ENCODE measurements around the gene CITED4.

Gene CITED4

DNA sequence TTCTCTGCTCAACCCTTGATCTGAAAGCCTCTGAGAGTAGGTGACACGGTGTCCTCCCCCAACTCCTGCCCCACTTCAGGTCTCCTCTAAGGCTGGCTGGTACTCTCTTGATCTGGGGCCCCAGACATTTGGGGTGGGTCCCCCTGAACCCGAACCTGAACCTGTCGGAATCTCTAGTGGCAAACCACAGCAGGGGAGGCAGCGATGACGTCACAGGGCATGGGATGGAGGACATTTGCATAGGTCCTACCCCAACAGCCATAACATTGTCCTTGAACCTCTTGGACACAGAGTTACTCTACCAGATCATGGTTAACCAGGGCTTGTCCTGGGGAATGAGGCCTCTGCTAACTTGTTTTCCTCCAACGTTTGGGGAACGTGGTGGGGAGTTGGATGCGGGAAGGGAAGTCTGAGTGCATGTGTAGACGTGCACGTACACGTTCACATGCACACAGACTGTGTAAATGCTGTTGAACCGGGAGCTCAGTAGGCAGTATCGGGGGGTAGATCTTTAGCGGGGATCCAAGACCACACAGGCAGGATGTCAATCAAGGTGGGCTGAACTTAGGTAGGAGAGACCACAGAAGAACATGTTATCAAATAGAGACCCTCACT lies 32.4 kb downstream of the CITED4 start:
- ATAC-seq, result no peak
- TF ChIP-seq ARNTL (CRISPR knock-in tag; IDR thresholded peaks at IDR 0.05; ENCODE audit: borderline replicate concordance, low read depth) (no peak), TCF4 (CRISPR knock-in tag; IDR thresholded peaks at IDR 0.05; ENCODE audit: borderline replicate concordance) (no peak), ZNF565 (CRISPR knock-in tag; conservative IDR thresholded peaks at IDR 0.05; ENCODE audit: low read depth) (no peak), OSR1 (CRISPR knock-in tag; IDR thresholded peaks at IDR 0.05) (no peak), ZNF70 (CRISPR knock-in tag; IDR thresholded peaks at IDR 0.05) (no peak), CSDC2 (CRISPR knock-in tag; IDR thresholded peaks at IDR 0.05) (no peak), ESRRG (CRISPR knock-in tag; IDR thresholded peaks at IDR 0.05) (no peak), ISL1 (CRISPR knock-in tag; IDR thresholded peaks at IDR 0.05) (no peak), PPARA (CRISPR knock-in tag; IDR thresholded peaks at IDR 0.05; ENCODE audit: borderline replicate concordance) (no peak), ZFP3 (CRISPR knock-in tag; IDR thresholded peaks at IDR 0.05) (no peak), ZFP30 (CRISPR knock-in tag; IDR thresholded peaks at IDR 0.05) (no peak), TOX (CRISPR knock-in tag; IDR thresholded peaks at IDR 0.05; ENCODE audit: borderline replicate concordance) (no peak), RARB (CRISPR knock-in tag; IDR thresholded peaks at IDR 0.05) (no peak), SNAI2 (CRISPR knock-in tag; IDR thresholded peaks at IDR 0.05) (no peak), BACH2 (CRISPR knock-in tag; IDR thresholded peaks at IDR 0.05; ENCODE audit: borderline replicate concordance) (no peak)
- TF ChIP-seq, protein P1, sequence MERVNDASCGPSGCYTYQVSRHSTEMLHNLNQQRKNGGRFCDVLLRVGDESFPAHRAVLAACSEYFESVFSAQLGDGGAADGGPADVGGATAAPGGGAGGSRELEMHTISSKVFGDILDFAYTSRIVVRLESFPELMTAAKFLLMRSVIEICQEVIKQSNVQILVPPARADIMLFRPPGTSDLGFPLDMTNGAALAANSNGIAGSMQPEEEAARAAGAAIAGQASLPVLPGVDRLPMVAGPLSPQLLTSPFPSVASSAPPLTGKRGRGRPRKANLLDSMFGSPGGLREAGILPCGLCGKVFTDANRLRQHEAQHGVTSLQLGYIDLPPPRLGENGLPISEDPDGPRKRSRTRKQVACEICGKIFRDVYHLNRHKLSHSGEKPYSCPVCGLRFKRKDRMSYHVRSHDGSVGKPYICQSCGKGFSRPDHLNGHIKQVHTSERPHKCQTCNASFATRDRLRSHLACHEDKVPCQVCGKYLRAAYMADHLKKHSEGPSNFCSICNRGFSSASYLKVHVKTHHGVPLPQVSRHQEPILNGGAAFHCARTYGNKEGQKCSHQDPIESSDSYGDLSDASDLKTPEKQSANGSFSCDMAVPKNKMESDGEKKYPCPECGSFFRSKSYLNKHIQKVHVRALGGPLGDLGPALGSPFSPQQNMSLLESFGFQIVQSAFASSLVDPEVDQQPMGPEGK (CRISPR knock-in tag; IDR thresholded peaks at IDR 0.05; ENCODE audit: borderline replicate concordance), result no peak
- TF ChIP-seq, protein P2, sequence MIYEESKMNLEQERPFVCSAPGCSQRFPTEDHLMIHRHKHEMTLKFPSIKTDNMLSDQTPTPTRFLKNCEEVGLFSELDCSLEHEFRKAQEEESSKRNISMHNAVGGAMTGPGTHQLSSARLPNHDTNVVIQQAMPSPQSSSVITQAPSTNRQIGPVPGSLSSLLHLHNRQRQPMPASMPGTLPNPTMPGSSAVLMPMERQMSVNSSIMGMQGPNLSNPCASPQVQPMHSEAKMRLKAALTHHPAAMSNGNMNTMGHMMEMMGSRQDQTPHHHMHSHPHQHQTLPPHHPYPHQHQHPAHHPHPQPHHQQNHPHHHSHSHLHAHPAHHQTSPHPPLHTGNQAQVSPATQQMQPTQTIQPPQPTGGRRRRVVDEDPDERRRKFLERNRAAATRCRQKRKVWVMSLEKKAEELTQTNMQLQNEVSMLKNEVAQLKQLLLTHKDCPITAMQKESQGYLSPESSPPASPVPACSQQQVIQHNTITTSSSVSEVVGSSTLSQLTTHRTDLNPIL (CRISPR knock-in tag; IDR thresholded peaks at IDR 0.05; ENCODE audit: low read depth), result no peak
- TF ChIP-seq, protein P3, sequence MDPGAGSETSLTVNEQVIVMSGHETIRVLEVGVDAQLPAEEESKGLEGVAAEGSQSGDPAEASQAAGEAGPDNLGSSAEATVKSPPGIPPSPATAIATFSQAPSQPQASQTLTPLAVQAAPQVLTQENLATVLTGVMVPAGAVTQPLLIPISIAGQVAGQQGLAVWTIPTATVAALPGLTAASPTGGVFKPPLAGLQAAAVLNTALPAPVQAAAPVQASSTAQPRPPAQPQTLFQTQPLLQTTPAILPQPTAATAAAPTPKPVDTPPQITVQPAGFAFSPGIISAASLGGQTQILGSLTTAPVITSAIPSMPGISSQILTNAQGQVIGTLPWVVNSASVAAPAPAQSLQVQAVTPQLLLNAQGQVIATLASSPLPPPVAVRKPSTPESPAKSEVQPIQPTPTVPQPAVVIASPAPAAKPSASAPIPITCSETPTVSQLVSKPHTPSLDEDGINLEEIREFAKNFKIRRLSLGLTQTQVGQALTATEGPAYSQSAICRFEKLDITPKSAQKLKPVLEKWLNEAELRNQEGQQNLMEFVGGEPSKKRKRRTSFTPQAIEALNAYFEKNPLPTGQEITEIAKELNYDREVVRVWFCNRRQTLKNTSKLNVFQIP (CRISPR knock-in tag; IDR thresholded peaks at IDR 0.05; ENCODE audit: borderline replicate concordance, low read depth), result no peak
- TF ChIP-seq, protein P4, sequence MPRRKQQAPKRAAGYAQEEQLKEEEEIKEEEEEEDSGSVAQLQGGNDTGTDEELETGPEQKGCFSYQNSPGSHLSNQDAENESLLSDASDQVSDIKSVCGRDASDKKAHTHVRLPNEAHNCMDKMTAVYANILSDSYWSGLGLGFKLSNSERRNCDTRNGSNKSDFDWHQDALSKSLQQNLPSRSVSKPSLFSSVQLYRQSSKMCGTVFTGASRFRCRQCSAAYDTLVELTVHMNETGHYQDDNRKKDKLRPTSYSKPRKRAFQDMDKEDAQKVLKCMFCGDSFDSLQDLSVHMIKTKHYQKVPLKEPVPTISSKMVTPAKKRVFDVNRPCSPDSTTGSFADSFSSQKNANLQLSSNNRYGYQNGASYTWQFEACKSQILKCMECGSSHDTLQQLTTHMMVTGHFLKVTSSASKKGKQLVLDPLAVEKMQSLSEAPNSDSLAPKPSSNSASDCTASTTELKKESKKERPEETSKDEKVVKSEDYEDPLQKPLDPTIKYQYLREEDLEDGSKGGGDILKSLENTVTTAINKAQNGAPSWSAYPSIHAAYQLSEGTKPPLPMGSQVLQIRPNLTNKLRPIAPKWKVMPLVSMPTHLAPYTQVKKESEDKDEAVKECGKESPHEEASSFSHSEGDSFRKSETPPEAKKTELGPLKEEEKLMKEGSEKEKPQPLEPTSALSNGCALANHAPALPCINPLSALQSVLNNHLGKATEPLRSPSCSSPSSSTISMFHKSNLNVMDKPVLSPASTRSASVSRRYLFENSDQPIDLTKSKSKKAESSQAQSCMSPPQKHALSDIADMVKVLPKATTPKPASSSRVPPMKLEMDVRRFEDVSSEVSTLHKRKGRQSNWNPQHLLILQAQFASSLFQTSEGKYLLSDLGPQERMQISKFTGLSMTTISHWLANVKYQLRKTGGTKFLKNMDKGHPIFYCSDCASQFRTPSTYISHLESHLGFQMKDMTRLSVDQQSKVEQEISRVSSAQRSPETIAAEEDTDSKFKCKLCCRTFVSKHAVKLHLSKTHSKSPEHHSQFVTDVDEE (CRISPR knock-in tag; IDR thresholded peaks at IDR 0.05), result no peak

DNA sequence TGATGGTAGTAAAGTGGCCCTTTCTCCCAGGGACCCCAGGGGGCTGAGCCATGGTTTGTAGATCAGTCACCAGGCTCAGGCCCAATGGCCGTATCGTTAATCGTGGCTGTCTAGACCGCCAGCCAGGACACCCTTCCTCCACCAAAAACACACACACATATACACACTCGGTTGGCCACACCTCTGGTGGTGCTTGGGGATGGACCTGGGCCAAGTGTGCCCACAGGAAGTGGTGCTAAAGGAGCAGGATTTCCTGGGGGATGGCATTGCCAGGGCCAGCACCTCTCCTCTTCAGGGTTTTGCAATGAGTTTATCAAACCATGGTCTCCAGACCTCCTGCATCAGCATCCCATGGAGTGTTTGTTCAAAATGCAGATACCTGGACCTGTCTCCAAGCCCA lies 36.2 kb downstream of the CITED4 start:
- ATAC-seq, result no peak
- TF ChIP-seq, protein P1 (CRISPR knock-in tag; IDR thresholded peaks at IDR 0.05; ENCODE audit: borderline replicate concordance), result no peak
- TF ChIP-seq ARNTL (CRISPR knock-in tag; IDR thresholded peaks at IDR 0.05; ENCODE audit: borderline replicate concordance, low read depth) (no peak), TOX (CRISPR knock-in tag; IDR thresholded peaks at IDR 0.05; ENCODE audit: borderline replicate concordance) (no peak), ZC3H10 (CRISPR knock-in tag; IDR thresholded peaks at IDR 0.05) (no peak), ZFP30 (CRISPR knock-in tag; IDR thresholded peaks at IDR 0.05) (no peak), TCF4 (CRISPR knock-in tag; IDR thresholded peaks at IDR 0.05; ENCODE audit: borderline replicate concordance) (no peak), PPARA (CRISPR knock-in tag; IDR thresholded peaks at IDR 0.05; ENCODE audit: borderline replicate concordance) (no peak), ZNF565 (CRISPR knock-in tag; conservative IDR thresholded peaks at IDR 0.05; ENCODE audit: low read depth) (no peak)
- TF ChIP-seq, protein P3 (CRISPR knock-in tag; IDR thresholded peaks at IDR 0.05; ENCODE audit: borderline replicate concordance, low read depth), result no peak
